GM10248 (cell line): ENCODE measurements around the gene DDX41.

ENCODE experiments used
- CTCF ChIA-PET: fragments of 300-600 bp; sonication (Branson Sonifier 250); formaldehyde crosslinking; extraction: SDS; loops from one replicate; lab custom pipeline; 2021; ENCODE audit warnings: antibody characterized with exemption; lab: Yijun Ruan, JAX
- POLR2A ChIA-PET: fragments of 350-650 bp; sonication (Branson Sonifier 250); formaldehyde crosslinking; extraction: SDS; loops from one replicate; lab custom pipeline; 2020; ENCODE audit warnings: antibody characterized with exemption; lab: Yijun Ruan, JAX
- DNase-seq: peaks from one replicate; pipeline ENCODE4 v3.0.0; 2012; ENCODE audit errors: extremely low spot score
- CTCF ChIP-seq: IDR thresholded peaks from 2 replicates; pipeline ENCODE4 v1.5.1; 2012; ENCODE audit warnings: mild to moderate bottlenecking, low read depth; ENCODE audit errors: extremely low read depth, missing control alignments, control extremely low read depth

Gene DDX41

GRCh38 chr5:177472460-177473442 is 44.0 kb downstream of the DDX41 start:
- CTCF ChIA-PET = interaction anchor here (0.9 to 10.9 kb wide), 9 partner anchors 9 to 88 kb away, joined by 3 to 123 read pairs (median 6); partner anchors contain the start of gene DOK3
- DNase-seq = peak; percentile 84
- POLR2A ChIA-PET = interaction anchor here (0.5 to 0.6 kb wide), 2 partner anchors 127 to 128 kb away, joined by 3 read pairs; no protein-coding TSS in a partner anchor
- peak; percentile 17 for TF ChIP-seq CTCF

GRCh38 chr5:177471610-177472356 is 45.0 kb downstream of the DDX41 start:
- POLR2A ChIA-PET = interaction anchor here (0.5 to 0.6 kb wide), 2 partner anchors 126 to 129 kb away, joined by 3 read pairs; no protein-coding TSS in a partner anchor
- CTCF ChIA-PET = interaction anchor here (0.9 to 10.9 kb wide), 10 partner anchors 8 to 89 kb away, joined by 3 to 123 read pairs (median 5); partner anchors contain the start of gene DOK3
- no peak for DNase-seq
- TF ChIP-seq CTCF = no peak

- ChIA-PET POLR2A (no interaction called here), CTCF (interaction anchor here (1.3 to 10.9 kb wide), 7 partner anchors 8 to 81 kb away, joined by 3 to 123 read pairs (median 9); partner anchors contain the start of gene DOK3)
- DNase-seq = no peak
- no peak for TF ChIP-seq CTCF
Measured at GRCh38 chr5:177470759-177471536, 45.8 kb downstream of the DDX41 start.

GRCh38 chr5:177469750-177470525 is 46.8 kb downstream of the DDX41 start:
- no peak for DNase-seq
- no peak for TF ChIP-seq CTCF
- CTCF ChIA-PET = interaction anchor here (0.8 to 10.9 kb wide), 5 partner anchors 9 to 398 kb away, joined by 3 to 123 read pairs (median 6); no protein-coding TSS in a partner anchor
- POLR2A ChIA-PET = no interaction called here

GRCh38 chr5:177468685-177469628 is 47.8 kb downstream of the DDX41 start:
- no peak for TF ChIP-seq CTCF
- CTCF ChIA-PET = interaction anchor here (0.8 to 10.9 kb wide), 6 partner anchors 8 to 397 kb away, joined by 3 to 123 read pairs (median 6); no protein-coding TSS in a partner anchor
- no peak for DNase-seq
- POLR2A ChIA-PET = no interaction called here
